Measurements from ENCODE around the gene MEN1. TPM values are rescaled to one million over a fixed set of nuclear protein-coding genes. Genes with fewer than 3 reads are reported as not detected.

Gene MEN1
- total RNA-seq, 2 donors from 2014 or later, result 7.2 to 9.8 TPM

DNA sequence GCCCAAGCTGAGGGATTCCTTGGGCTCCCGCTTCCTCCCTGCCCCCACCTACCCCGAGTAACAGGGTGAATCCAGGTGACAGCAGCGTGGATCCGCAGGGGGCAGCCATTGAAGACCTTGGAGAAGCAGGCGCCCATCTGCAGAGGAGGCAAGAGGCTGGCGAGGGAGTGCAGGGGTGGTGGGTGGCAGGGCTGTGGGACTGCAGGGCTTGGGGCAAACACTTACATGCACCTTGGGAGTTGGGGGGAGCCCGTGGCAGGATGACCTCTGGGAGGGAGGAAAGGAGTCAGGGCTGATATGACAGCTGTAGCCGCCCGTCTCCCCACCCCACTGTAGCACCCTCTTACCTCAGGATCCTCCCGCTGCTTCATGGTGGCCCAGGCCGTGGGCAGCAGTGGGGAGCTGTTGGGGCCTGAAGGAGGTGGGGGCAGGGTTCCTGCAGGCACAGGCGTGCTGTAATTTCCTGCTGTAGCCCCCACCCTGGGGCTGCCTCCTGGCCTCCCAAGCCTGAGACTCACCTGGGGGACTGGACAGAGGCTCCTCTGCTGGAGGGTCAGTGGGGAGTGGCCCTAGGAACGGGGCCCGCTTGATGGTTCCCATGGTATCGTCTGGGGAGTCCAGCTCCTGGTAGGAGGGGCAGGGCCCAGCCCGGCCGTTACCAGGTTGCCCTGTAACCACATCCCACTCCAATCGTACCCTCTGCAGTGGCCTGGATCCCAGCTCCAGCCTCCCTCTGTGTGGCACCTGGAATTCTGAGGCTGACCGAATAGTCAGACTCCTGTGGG lies 13.4 kb downstream of the MEN1 start:
- H3K27ac ChIP-seq, result no peak overlapping the region
- DNase-seq (ENCODE audit: low spot score), result no peak
- H3K4me1 ChIP-seq, result peaks cover 0 to 7% of the 10 kb centered on the region in 2 donors
- no peaks in the 10 kb centered on the region for H3K9me3 ChIP-seq
- peaks cover 18% of the 10 kb centered on the region for H3K36me3 ChIP-seq
- no peaks in the 10 kb centered on the region for H3K27me3 ChIP-seq
- no peak overlapping the region for H3K4me3 ChIP-seq
- TF ChIP-seq, protein P1, sequence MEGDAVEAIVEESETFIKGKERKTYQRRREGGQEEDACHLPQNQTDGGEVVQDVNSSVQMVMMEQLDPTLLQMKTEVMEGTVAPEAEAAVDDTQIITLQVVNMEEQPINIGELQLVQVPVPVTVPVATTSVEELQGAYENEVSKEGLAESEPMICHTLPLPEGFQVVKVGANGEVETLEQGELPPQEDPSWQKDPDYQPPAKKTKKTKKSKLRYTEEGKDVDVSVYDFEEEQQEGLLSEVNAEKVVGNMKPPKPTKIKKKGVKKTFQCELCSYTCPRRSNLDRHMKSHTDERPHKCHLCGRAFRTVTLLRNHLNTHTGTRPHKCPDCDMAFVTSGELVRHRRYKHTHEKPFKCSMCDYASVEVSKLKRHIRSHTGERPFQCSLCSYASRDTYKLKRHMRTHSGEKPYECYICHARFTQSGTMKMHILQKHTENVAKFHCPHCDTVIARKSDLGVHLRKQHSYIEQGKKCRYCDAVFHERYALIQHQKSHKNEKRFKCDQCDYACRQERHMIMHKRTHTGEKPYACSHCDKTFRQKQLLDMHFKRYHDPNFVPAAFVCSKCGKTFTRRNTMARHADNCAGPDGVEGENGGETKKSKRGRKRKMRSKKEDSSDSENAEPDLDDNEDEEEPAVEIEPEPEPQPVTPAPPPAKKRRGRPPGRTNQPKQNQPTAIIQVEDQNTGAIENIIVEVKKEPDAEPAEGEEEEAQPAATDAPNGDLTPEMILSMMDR (IDR thresholded peaks at IDR 0.05), result no peak

DNA sequence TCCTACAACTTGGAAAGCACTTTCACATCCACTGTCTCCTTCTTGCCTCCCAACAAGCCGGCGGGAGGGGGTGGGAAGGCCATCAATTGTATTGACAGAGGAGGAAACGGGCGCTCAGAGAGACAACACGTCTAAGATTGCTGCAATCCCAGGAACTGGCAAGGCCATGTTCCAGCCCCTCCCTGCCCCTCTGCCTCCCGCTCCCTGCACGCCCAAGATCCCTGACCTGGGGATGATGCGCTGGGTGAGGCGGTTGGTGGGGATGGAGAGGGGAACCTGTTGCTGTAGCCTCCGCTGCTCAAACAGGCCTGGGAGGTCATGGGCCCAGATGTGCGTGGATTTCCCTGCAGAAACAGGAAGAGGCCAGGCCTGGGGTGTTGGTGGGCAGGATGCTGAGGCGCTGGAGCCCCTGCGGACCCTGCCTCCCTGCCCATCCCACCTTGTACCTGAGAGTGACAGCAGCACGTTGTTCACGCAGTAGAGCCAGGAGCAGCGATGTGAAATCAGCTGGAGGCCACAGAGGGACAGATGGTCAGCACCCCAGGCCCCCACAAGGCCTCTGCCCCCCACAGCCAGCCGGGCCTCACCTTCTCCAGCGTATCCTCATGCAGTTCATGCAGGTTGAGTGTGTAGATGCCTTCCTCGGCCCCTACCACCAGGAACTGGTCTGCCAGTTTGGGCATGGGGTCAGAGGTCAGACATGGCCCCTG lies 14.1 kb downstream of the MEN1 start:
- Histone ChIP-seq H3K27ac (no peak overlapping the region), H3K9me3 (no peaks in the 10 kb centered on the region), H3K4me3 (no peak overlapping the region), H3K36me3 (peaks cover 25% of the 10 kb centered on the region), H3K4me1 (no peaks in the 10 kb centered on the region), H3K27me3 (no peaks in the 10 kb centered on the region)
- no peak for DNase-seq (ENCODE audit: low spot score)
- TF ChIP-seq, protein P1 (IDR thresholded peaks at IDR 0.05), result no peak

DNA sequence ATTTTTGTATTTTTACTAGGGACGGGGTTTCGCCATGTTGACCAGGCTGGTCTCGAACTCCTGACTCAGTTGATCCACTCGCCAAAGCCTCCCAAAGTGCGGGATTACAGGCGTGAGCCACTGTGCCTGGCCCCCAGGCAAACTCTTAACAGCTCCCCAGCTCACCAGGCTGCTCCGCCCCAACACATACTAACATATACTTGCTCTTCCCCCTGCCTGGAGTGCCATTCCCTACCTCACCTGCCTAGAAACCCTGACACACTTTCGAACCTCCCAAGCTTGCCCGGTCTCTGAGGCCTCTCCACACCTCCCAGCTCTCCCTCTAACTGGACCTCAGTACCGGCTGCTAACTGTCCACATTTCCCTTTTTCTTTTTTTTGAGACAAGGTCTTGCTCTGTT lies 15.8 kb downstream of the MEN1 start:
- no peaks in the 10 kb centered on the region for H3K9me3 ChIP-seq
- peaks cover 36% of the 10 kb centered on the region for H3K36me3 ChIP-seq
- TF ChIP-seq, protein P1 (IDR thresholded peaks at IDR 0.05), result no peak
- no peaks in the 10 kb centered on the region for H3K27me3 ChIP-seq
- H3K4me1 ChIP-seq, result no peaks in the 10 kb centered on the region
- no peak for DNase-seq (ENCODE audit: low spot score)
- H3K27ac ChIP-seq, result no peak overlapping the region
- no peak overlapping the region for H3K4me3 ChIP-seq

DNA sequence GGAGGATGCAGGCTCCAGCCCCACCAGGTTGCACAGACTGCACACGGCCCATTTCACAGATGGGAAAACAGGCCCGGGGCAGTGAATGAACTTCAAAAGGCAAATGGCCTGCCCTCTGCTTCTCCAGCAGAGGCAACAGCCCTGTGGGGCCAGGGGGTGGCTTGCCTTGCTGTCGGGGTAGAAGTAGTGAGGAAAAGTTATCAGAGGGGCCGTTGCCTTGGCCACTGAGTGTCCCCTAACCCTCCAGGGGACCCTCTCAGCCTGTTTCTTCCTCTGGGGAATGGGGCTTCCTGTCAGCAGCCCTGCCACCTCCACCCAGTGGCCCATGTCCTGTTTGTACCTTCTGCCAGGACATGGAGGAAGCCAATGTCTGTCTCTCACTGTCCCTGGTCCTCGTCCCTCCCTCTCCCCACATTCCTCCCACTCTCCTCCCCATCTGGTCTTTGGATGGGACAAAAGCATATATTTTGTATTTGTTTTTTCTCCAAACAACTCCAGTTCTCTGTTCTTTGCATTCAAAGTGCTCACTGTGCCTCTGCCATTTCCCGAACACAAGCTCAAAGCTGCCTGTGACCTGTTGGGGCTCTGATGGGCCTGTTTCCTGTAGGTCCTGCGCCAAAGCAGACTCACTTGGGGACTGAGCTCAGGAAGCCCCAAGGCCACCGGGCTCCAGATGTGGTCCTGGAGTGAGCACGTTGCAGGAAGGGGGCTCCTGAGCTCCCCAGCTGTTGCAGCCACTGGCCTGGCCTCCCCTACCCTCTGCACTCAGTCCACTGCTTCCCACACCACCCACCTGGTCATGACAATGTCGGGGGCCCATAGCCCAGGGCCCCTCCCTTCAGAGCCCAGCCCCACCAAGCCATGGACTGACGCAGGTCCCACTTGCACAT lies 16.8 kb downstream of the MEN1 start:
- Histone ChIP-seq H3K4me1 (no peaks in the 10 kb centered on the region), H3K27me3 (no peaks in the 10 kb centered on the region), H3K27ac (no peak overlapping the region), H3K9me3 (no peaks in the 10 kb centered on the region), H3K36me3 (peaks cover 41% of the 10 kb centered on the region), H3K4me3 (no peak overlapping the region)
- no peak for DNase-seq (ENCODE audit: low spot score)
- TF ChIP-seq, protein P1 (IDR thresholded peaks at IDR 0.05), result no peak

DNA sequence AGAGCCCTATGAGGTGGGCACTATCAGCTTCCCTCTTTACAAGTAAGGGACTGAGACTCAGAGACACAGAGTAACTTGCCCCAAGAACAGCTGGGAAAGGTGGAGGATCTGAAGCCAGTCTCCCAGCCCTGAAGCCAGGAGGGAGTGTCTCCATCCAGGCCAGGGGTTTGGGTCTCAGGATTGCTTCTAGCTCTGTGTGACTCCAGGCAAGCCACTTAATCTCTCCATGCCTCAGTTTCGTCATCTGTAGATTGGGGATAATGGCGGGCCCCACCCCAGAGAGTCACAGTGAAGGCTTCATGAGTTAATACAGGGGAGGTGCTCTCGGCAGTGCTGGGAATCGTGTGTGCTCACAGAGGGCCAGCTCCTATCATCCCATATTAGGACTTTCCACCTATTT lies 17.9 kb downstream of the MEN1 start:
- DNase-seq (ENCODE audit: low spot score), result no peak
- no peaks in the 10 kb centered on the region for H3K4me1 ChIP-seq
- H3K27ac ChIP-seq, result no peak overlapping the region
- peaks cover 41% of the 10 kb centered on the region for H3K36me3 ChIP-seq
- H3K9me3 ChIP-seq, result no peaks in the 10 kb centered on the region
- no peak overlapping the region for H3K4me3 ChIP-seq
- no peaks in the 10 kb centered on the region for H3K27me3 ChIP-seq
- TF ChIP-seq, protein P1 (IDR thresholded peaks at IDR 0.05), result no peak
